Type B pancreatic cell (in vitro differentiated cells): ENCODE measurements around the gene RNF11. TPM values are rescaled to one million over a fixed set of nuclear protein-coding genes. Genes with fewer than 3 reads are reported as not detected.

ENCODE experiments used
- DNase-seq: peaks from one replicate; pipeline ENCODE4 v3.0.0; 2021; ENCODE audit warnings: mixed read lengths; ENCODE audit not compliant: unreplicated experiment; ENCODE audit errors: extremely low spot score
- H3K27ac Mint-ChIP-seq: 2 replicates; pipeline ENCODE4 v1.8.0; 2021; ENCODE audit warnings: mild to moderate bottlenecking, mixed read lengths
- H3K27me3 Mint-ChIP-seq: 2 replicates; pipeline ENCODE4 v1.8.0; 2021; ENCODE audit warnings: mixed read lengths
- H3K36me3 Mint-ChIP-seq: 2 replicates; pipeline ENCODE4 v1.8.0; 2021; ENCODE audit warnings: mixed read lengths
- H3K4me1 Mint-ChIP-seq: one replicate; pipeline ENCODE4 v1.8.0; 2021; ENCODE audit warnings: mixed read lengths; ENCODE audit not compliant: unreplicated experiment
- H3K4me3 Mint-ChIP-seq: 2 replicates; pipeline ENCODE4 v1.8.0; 2021; ENCODE audit warnings: mild to moderate bottlenecking, mixed read lengths
- H3K9me3 Mint-ChIP-seq: 2 replicates; pipeline ENCODE4 v1.8.0; 2021; ENCODE audit warnings: mixed read lengths
- total RNA-seq: library from RNA; stranded (reverse); gene quantifications from 2 replicates; pipeline ENCODE4 v1.2.1, GENCODE V29; 2021; ENCODE audit warnings: low replicate concordance
- TF ChIP-seq, protein P1 (sequence below): fragments of 200-600 bp; sonication (generic); conservative IDR thresholded peaks from 2 replicates; pipeline ENCODE4 v1.5.0; 2021; ENCODE audit warnings: antibody characterized with exemption, mild to moderate bottlenecking

RNF11 gene
- total RNA-seq, 1 donor from 2014 or later: 61.8 TPM

GRCh38 chr1:51317798-51318197 lies 81.7 kb downstream of the RNF11 start:
- Mint-ChIP-seq H3K36me3 (no peaks in the 10 kb centered on the region), H3K27ac (no peak overlapping the region), H3K4me1 (peaks cover 27% of the 10 kb centered on the region), H3K9me3 (no peaks in the 10 kb centered on the region), H3K4me3 (no peak overlapping the region), H3K27me3 (no peaks in the 10 kb centered on the region)
- DNase-seq: no peak
- TF ChIP-seq, protein P1, sequence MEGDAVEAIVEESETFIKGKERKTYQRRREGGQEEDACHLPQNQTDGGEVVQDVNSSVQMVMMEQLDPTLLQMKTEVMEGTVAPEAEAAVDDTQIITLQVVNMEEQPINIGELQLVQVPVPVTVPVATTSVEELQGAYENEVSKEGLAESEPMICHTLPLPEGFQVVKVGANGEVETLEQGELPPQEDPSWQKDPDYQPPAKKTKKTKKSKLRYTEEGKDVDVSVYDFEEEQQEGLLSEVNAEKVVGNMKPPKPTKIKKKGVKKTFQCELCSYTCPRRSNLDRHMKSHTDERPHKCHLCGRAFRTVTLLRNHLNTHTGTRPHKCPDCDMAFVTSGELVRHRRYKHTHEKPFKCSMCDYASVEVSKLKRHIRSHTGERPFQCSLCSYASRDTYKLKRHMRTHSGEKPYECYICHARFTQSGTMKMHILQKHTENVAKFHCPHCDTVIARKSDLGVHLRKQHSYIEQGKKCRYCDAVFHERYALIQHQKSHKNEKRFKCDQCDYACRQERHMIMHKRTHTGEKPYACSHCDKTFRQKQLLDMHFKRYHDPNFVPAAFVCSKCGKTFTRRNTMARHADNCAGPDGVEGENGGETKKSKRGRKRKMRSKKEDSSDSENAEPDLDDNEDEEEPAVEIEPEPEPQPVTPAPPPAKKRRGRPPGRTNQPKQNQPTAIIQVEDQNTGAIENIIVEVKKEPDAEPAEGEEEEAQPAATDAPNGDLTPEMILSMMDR: no peak

GRCh38 chr1:51320967-51321923 lies 85.2 kb downstream of the RNF11 start:
- Mint-ChIP-seq H3K36me3 (no peaks in the 10 kb centered on the region), H3K4me1 (peaks cover 8% of the 10 kb centered on the region), H3K9me3 (no peaks in the 10 kb centered on the region), H3K27ac (no peak overlapping the region), H3K27me3 (peaks cover 3% of the 10 kb centered on the region), H3K4me3 (no peak overlapping the region)
- DNase-seq: no peak
- TF ChIP-seq, protein P1: no peak

DNA sequence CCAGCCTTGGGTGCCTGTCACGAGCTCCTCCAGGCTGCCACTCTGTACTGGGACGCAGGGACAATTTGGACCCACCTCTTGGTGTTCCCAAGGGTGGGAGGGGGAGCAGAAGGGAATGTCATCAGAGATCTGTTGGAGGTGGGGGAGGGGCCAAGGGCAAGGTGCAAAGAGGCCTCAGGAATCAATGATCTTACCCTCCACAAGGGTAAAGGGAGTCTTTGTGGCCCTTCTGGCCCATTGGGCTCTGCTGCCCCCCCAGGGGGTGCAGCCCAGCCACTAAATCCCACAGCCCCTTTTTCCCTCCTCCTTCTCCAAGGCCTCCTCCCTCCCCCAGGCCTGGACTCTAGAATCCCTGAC lies 85.8 kb downstream of the RNF11 start:
- Mint-ChIP-seq H3K27me3 (peaks cover 3% of the 10 kb centered on the region), H3K9me3 (no peaks in the 10 kb centered on the region), H3K4me3 (no peak overlapping the region), H3K36me3 (no peaks in the 10 kb centered on the region), H3K27ac (no peak overlapping the region), H3K4me1 (peaks cover 1% of the 10 kb centered on the region)
- no peak for DNase-seq
- TF ChIP-seq, protein P1: no peak

- Mint-ChIP-seq H3K4me1 (no peaks in the 10 kb centered on the region), H3K9me3 (no peaks in the 10 kb centered on the region), H3K27me3 (peaks cover 3% of the 10 kb centered on the region), H3K4me3 (no peak overlapping the region), H3K27ac (no peak overlapping the region), H3K36me3 (no peaks in the 10 kb centered on the region)
- TF ChIP-seq, protein P1: no peak
- no peak for DNase-seq
Measured at GRCh38 chr1:51322417-51323101, 86.5 kb downstream of the RNF11 start.

Other genes starting within 250 kb of the RNF11 start
- not detected in 2 replicates for gene C1orf185, start 134.0 kb upstream of the RNF11 start, total RNA-seq
- gene TTC39A, start 94.3 kb downstream of the RNF11 start, total RNA-seq: 16.3 and 21.1 TPM in 2 replicates